ENCODE results near the gene EIF4E1B.

Gene EIF4E1B

DNA sequence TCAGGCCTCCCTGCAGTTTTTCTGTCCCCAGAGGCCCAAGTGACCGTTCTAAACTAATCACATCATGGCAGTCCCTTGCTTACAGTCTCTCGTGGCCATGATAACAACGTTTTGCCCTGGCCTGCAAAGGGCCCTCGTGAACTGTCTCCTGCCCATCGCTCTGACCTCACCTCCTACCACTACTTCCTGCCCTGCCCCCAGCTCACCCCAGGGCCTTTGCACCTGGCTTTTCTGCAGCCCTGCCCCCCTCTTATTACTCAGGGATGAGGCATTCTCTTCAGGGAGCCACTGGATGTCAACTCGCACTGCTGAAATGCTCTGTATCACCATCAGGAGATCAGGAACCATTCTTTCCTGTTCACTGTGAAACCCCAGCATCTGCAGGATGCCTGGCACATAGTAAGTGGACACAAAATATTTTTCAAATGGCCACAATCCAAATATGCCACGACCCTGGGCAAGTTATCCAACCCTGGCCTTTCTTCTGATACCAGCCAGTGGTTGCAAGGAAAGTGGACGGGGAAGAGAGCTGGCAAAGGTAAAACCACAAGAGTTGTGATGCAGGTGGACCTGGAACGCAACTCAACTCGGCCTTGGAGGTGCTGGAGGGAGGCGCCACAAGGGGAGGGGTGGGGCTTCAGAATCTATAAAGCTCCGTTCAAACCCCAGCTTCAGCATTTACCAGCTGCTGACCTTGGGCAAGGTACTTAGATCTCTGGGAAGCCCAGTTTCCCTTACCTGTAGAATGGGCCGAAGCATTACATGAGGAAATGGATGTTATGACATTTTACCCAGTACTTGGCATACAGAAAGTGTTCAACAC lies 1.9 kb upstream of the EIF4E1B start:
- Mint-ChIP-seq H3K27me3 (peaks cover 74% of the 10 kb centered on the region), H3K9me3 (no peaks in the 10 kb centered on the region), H3K4me3 (no peak overlapping the region), H3K36me3 (ENCODE audit: low read depth) (no peaks in the 10 kb centered on the region), H3K27ac (no peak overlapping the region), H3K4me1 (peaks cover 15% of the 10 kb centered on the region)
- DNase-seq, result no peak
- no peak for ATAC-seq

DNA sequence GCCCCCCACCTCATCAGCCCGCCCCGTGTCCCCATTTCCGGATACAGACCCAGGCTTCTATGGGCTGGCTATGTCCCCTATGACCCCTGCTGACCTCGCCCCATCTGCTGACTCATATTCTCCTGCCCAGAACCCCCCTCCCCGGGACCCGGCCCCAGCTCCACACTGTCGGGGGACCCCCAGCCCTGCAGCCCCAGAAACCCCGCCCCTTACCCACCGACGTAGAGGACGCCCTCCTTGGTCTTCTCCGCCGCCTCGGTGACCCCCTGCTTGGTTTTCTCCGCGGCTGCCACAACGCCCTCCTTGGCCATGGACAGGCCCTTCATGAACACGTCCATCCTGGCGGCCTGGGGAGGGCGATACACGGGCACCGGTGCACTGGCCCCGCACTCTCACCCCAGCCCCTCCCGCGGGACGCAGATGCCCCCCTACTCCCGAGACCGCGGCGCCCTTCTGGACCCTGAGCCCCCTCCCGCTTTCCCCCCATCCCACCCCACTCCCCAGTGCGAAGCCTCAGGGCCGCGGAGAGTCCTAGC lies 1.1 kb upstream of the EIF4E1B start:
- peaks cover 18% of the 10 kb centered on the region for H3K4me1 Mint-ChIP-seq
- no peaks in the 10 kb centered on the region for H3K36me3 Mint-ChIP-seq (ENCODE audit: low read depth)
- peaks cover 75% of the 10 kb centered on the region for H3K27me3 Mint-ChIP-seq
- no peak for DNase-seq
- H3K4me3 Mint-ChIP-seq, result no peak overlapping the region
- no peaks in the 10 kb centered on the region for H3K9me3 Mint-ChIP-seq
- ATAC-seq, result no peak
- no peak overlapping the region for H3K27ac Mint-ChIP-seq

DNA sequence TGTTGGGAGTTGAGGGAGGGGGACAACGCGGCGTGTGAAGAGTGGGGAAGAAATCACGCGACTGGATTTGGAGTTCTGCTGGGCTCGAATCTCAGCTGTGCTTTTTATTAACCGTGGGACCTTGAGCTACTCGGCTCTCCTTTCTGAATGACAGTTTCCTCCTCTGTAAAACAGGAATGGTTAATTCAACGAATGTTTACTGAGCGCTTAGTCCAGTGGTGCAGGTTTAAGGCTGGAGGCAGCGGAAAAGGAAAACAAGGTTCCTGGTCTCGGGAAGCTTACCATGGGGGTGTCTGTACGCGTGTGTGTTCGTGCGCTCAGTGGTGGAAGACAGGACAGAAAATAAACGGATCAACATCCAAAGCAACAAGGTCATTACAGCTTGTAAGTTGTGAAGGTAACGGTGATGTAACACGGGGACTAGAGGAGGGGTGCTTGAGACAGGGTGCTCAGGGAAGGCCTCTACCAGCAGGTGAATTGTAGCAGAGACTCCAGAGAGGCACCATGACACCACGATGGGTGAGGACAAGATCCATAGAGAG lies 277 bp downstream of the EIF4E1B start:
- Mint-ChIP-seq H3K4me3 (peak overlapping the region; percentile 16), H3K27ac (no peak overlapping the region), H3K4me1 (peaks cover 18% of the 10 kb centered on the region), H3K36me3 (ENCODE audit: low read depth) (no peaks in the 10 kb centered on the region), H3K9me3 (no peaks in the 10 kb centered on the region), H3K27me3 (peaks cover 77% of the 10 kb centered on the region)
- DNase-seq (no peak), ATAC-seq (no peak)

- H3K9me3 Mint-ChIP-seq, result no peaks in the 10 kb centered on the region
- H3K36me3 Mint-ChIP-seq (ENCODE audit: low read depth), result no peaks in the 10 kb centered on the region
- H3K4me1 Mint-ChIP-seq, result peaks cover 18% of the 10 kb centered on the region
- H3K4me3 Mint-ChIP-seq, result no peak overlapping the region
- H3K27me3 Mint-ChIP-seq, result peaks cover 76% of the 10 kb centered on the region
- no peak for ATAC-seq
- no peak for DNase-seq
- no peak overlapping the region for H3K27ac Mint-ChIP-seq
Measured at GRCh38 chr5:176631383-176632200, 1.1 kb downstream of the EIF4E1B start.

DNA sequence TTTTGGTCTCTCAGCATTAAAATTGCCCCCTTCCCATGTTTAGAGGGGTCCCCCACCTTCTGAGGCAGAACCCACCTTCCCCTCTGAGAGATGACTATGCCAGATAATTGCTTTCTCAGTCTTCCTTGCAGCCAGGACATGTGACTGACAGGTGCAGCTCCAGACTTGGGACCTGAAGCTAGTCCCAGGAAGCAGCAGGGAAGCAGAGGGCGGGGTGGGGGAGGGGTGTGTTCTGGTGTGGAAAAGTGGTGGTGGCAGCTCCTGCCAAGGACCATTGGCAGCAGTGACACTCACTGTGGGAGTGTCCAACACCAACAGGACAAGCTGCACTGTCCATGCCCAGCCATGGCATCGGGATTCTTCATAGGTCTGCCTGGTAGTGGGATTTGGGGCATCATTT lies 2.3 kb downstream of the EIF4E1B start:
- peaks cover 66% of the 10 kb centered on the region for H3K27me3 Mint-ChIP-seq
- no peaks in the 10 kb centered on the region for H3K36me3 Mint-ChIP-seq (ENCODE audit: low read depth)
- no peak overlapping the region for H3K27ac Mint-ChIP-seq
- DNase-seq, result no peak
- H3K9me3 Mint-ChIP-seq, result no peaks in the 10 kb centered on the region
- H3K4me1 Mint-ChIP-seq, result peaks cover 18% of the 10 kb centered on the region
- no peak for ATAC-seq
- no peak overlapping the region for H3K4me3 Mint-ChIP-seq

DNA sequence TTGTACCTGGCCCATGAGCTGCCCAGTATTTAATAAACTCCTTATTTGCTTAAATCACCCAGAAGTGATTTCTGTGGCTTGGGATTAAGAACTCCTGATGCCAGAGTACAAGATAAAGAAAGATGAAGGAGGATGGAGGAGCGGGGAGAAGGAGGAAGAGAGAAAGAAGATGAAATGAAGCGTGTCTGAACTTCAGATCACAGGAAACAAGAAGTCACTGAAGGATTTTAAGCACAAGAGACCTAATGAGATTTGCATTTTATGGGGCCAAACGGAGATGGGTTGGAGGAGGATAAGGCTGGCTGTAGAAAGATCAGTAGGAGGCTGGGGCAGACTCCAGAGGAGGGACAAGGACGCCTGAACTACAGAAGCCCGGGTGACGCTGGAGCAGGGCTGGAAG lies 3.1 kb downstream of the EIF4E1B start:
- peaks cover 16% of the 10 kb centered on the region for H3K4me1 Mint-ChIP-seq
- no peak for ATAC-seq
- H3K36me3 Mint-ChIP-seq (ENCODE audit: low read depth), result no peaks in the 10 kb centered on the region
- no peak overlapping the region for H3K4me3 Mint-ChIP-seq
- H3K27me3 Mint-ChIP-seq, result peaks cover 57% of the 10 kb centered on the region
- DNase-seq, result no peak
- H3K27ac Mint-ChIP-seq, result no peak overlapping the region
- no peaks in the 10 kb centered on the region for H3K9me3 Mint-ChIP-seq

DNA sequence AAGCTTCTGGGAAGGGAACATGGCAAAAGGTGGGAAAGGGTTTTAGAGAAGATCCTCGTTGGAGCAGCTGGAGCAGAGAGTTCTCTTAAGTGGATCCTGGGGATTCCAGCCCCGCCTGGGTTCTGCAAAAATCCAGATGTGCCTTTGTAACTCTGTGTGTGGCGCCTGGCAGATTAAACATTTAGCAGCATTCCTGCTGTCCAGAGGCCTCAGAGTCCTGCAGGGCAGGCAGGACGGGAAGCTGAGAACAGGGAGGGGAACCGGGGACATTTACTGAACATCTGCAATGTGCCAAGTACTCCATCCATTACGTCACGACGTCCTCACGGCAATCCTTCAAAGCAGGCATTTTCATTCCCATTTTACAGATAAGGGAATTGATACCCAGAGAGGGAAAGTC lies 6.0 kb downstream of the EIF4E1B start:
- Mint-ChIP-seq H3K27me3 (peaks cover 36% of the 10 kb centered on the region), H3K4me3 (no peak overlapping the region), H3K36me3 (ENCODE audit: low read depth) (no peaks in the 10 kb centered on the region), H3K9me3 (no peaks in the 10 kb centered on the region), H3K27ac (peak overlapping the region; percentile 12), H3K4me1 (peaks cover 9% of the 10 kb centered on the region)
- ATAC-seq (no peak), DNase-seq (no peak)

DNA sequence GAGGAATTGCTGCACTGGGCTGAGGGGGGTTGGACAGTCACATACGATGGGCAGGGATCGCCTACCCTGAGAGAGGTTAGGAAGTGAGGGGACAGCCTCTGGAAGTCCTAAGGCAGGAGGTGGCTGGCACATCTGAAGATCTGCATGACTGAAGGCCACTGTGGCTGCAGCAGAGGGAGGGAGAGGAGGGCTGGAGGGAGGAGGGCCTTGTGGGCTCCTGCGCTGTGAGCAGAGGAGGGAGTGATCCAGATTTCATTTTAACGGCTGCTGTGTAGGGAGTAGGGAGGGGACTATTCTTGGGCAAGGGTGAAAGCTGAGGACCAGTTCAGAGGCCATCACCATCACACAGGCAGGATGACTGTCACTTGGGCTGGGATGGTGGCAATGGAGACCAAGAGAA lies 7.1 kb downstream of the EIF4E1B start:
- H3K4me1 Mint-ChIP-seq, result peaks cover 9% of the 10 kb centered on the region
- no peaks in the 10 kb centered on the region for H3K36me3 Mint-ChIP-seq (ENCODE audit: low read depth)
- no peaks in the 10 kb centered on the region for H3K9me3 Mint-ChIP-seq
- no peak for ATAC-seq
- H3K4me3 Mint-ChIP-seq, result no peak overlapping the region
- peaks cover 26% of the 10 kb centered on the region for H3K27me3 Mint-ChIP-seq
- DNase-seq, result no peak
- no peak overlapping the region for H3K27ac Mint-ChIP-seq

- Mint-ChIP-seq H3K9me3 (no peaks in the 10 kb centered on the region), H3K36me3 (ENCODE audit: low read depth) (no peaks in the 10 kb centered on the region), H3K4me3 (no peak overlapping the region), H3K27me3 (peaks cover 20% of the 10 kb centered on the region), H3K27ac (no peak overlapping the region), H3K4me1 (peaks cover 9% of the 10 kb centered on the region)
- DNase-seq, result no peak
- ATAC-seq, result no peak
Measured at GRCh38 chr5:176638437-176638836, 8.0 kb downstream of the EIF4E1B start.

DNA sequence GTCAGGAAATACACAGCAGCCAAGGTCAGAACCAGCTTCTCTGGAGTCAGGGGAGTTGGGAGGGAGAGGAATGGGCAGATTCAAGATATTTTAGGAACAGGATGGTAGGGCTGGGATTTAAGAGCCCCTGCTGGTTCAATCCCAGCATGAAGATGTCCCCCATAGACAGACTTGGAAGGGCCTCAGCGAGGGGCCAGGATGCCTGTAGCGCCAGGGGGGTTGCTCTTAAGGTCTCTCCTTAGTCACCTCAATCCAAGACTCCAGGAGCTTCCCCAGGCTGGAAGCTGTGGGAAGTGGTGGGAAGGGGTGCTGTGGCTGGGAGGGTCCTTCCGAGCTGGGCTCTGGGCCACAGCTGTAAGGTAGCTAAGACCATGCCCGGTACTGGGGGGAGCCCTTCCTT lies 8.7 kb downstream of the EIF4E1B start:
- ATAC-seq (no peak), DNase-seq (no peak)
- Mint-ChIP-seq H3K27me3 (peaks cover 13% of the 10 kb centered on the region), H3K27ac (no peak overlapping the region), H3K4me1 (peaks cover 4% of the 10 kb centered on the region), H3K9me3 (no peaks in the 10 kb centered on the region), H3K36me3 (ENCODE audit: low read depth) (no peaks in the 10 kb centered on the region), H3K4me3 (no peak overlapping the region)

DNA sequence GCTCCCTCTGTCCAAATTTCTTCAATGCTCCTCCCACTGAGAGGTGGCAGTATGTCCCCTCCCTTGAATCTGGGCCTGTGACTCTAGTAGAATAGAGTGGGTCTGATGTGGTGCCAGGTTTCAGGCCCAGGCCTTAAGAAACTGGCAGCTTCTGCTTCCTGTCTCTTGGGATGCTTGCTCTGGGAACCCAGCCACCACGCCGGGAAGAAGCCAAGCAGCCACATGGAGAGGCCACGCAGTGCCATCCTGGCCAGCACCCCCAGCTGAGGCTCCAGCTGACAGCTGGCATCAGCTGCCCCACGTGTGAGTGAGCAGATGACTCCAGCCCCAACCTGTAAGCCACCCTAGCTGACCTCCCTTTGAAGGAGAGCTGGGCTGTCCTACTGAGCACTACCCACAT lies 9.5 kb downstream of the EIF4E1B start:
- no peak for ATAC-seq
- Mint-ChIP-seq H3K4me3 (no peak overlapping the region), H3K27ac (no peak overlapping the region), H3K36me3 (ENCODE audit: low read depth) (no peaks in the 10 kb centered on the region), H3K9me3 (no peaks in the 10 kb centered on the region), H3K27me3 (peaks cover 8% of the 10 kb centered on the region), H3K4me1 (peaks cover 4% of the 10 kb centered on the region)
- DNase-seq, result no peak

DNA sequence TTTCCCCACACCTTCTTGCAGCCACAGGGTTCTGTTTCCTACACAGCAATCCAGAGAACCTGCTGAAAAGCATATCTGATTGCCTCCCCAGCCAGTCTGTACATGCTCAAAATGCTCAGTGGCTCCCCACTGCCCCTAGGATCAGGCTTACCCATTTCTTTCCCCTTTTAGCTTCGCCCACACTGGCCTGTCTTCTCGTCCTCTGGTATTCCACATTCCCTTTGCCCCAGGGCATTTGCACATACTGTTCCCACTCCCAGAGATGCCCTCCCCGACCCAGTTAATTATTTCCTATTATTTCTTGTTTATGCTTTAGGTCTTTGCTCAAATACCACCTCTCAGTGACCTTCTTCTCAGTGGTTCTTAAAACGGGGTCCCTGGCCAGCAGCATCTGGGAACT lies 10.1 kb downstream of the EIF4E1B start:
- no peak overlapping the region for H3K4me3 Mint-ChIP-seq
- peaks cover 4% of the 10 kb centered on the region for H3K27me3 Mint-ChIP-seq
- no peaks in the 10 kb centered on the region for H3K36me3 Mint-ChIP-seq (ENCODE audit: low read depth)
- no peaks in the 10 kb centered on the region for H3K9me3 Mint-ChIP-seq
- DNase-seq, result no peak
- H3K4me1 Mint-ChIP-seq, result peaks cover 4% of the 10 kb centered on the region
- peak; percentile 21 for ATAC-seq
- H3K27ac Mint-ChIP-seq, result no peak overlapping the region

DNA sequence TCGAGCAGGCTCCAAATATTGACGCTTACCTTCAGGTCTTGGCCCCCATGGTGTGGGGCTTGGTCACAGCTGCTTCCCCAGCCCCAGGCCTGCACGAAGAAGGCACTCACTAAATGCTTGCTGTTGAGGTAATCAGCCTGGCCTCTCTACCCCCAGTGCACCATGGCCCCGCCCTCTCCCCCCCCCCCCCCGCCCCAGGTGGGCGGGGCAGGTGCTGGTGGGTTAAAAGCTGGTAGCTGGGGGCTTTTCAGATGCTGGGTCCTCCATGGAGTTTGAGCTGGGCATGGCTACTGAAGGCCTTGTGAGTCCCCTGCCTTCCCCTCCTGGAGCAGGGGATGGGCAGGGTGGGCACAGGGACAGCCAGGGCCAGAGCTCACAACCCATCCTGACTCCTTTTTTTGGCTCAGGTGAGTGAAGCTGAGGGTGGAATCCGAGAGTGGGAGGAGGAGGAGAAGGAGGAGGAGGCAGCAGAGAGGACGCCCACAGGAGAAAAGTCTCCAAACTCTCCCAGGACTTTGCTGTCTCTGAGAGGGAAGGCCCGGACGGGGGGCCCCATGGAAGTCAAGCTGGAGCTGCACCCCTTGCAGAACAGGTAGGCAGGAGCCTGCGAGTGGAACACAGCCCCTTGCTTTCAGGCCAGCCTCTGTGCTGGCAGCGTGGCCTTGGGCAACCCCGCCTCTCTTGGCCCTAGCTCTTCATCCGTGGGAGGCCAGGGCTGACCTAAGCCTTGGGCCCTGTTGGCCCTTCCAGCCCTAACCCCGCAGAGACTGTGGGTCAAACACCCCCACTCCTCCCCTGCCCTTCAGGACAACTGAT lies 12.4 kb downstream of the EIF4E1B start:
- Mint-ChIP-seq H3K27ac (no peak overlapping the region), H3K9me3 (no peaks in the 10 kb centered on the region), H3K36me3 (ENCODE audit: low read depth) (no peaks in the 10 kb centered on the region), H3K4me1 (peaks cover 17% of the 10 kb centered on the region), H3K27me3 (no peaks in the 10 kb centered on the region), H3K4me3 (no peak overlapping the region)
- no peak for DNase-seq
- ATAC-seq, result no peak

GRCh38 chr5:176643491-176644219 lies 13.2 kb downstream of the EIF4E1B start:
- no peak for DNase-seq
- Mint-ChIP-seq H3K9me3 (no peaks in the 10 kb centered on the region), H3K4me1 (peaks cover 23% of the 10 kb centered on the region), H3K4me3 (no peak overlapping the region), H3K27me3 (no peaks in the 10 kb centered on the region), H3K36me3 (ENCODE audit: low read depth) (no peaks in the 10 kb centered on the region), H3K27ac (no peak overlapping the region)
- no peak for ATAC-seq

Data from activated naive CD8-positive, alpha-beta T cell treated with anti-CD3 and anti-CD28 coated beads, Interleukin-2, amount 50 U/mL, for 24 hours (primary cell).